AG04449 (cell line): ENCODE results near the gene RMDN2.

Experiments used
- CTCF ChIA-PET: fragments of 350-600 bp; formaldehyde crosslinking; extraction: SDS; loops from one replicate; lab custom pipeline; 2021; ENCODE audit warnings: antibody characterized with exemption; lab: Yijun Ruan, JAX
- POLR2A ChIA-PET: fragments of 400-600, 350-600 bp; formaldehyde crosslinking; extraction: SDS; loops from one replicate; lab custom pipeline; 2020; ENCODE audit warnings: antibody characterized with exemption, inconsistent platforms; lab: Yijun Ruan, JAX
- DNase-seq: peaks from one replicate; pipeline ENCODE4 v3.0.0-alpha.2; 2010; ENCODE audit warnings: low read depth, low spot score
- H3K4me3 ChIP-seq: 2 replicates; pipeline ENCODE4 v1.5.1; 2011; ENCODE audit warnings: low read depth, mild to moderate bottlenecking, control low read depth, low read length
- CTCF ChIP-seq: IDR thresholded peaks from one replicate; pipeline ENCODE4 v1.5.1; 2011; ENCODE audit warnings: mild to moderate bottlenecking, moderate library complexity, low read length, control low read depth, inconsistent platforms; ENCODE audit not compliant: insufficient read depth; ENCODE audit errors: missing control alignments

Gene RMDN2

GRCh38 chr2:37886745-37887144, 38.3 kb upstream of the RMDN2 start:
- ChIA-PET CTCF (interaction anchor here (1.2 to 26.1 kb wide), 6 partner anchors 11 to 544 kb away, joined by 4 to 400 read pairs (median 30); no protein-coding TSS in a partner anchor), POLR2A (no interaction called here)
- H3K4me3 ChIP-seq: no peak overlapping the region
- TF ChIP-seq CTCF: no peak
- peak; percentile 79 for DNase-seq

- no peak for TF ChIP-seq CTCF
- ChIA-PET CTCF (interaction anchor here (1.5 to 26.1 kb wide), 4 partner anchors 11 to 488 kb away, joined by 5 to 400 read pairs (median 67); no protein-coding TSS in a partner anchor), POLR2A (no interaction called here)
- DNase-seq: no peak
- H3K4me3 ChIP-seq: no peak overlapping the region
Measured at GRCh38 chr2:37887286-37887685, 37.8 kb upstream of the RMDN2 start.

- ChIA-PET CTCF (interaction anchor here (0.6 to 26.1 kb wide), 39 partner anchors 9 to 675 kb away, joined by 3 to 400 read pairs (median 4); no protein-coding TSS in a partner anchor), POLR2A (no interaction called here)
- no peak overlapping the region for H3K4me3 ChIP-seq
- TF ChIP-seq CTCF: peak; percentile 84
- DNase-seq: no peak
Measured at GRCh38 chr2:37890893-37891495, 34.1 kb upstream of the RMDN2 start.

- no peak overlapping the region for H3K4me3 ChIP-seq
- ChIA-PET CTCF (interaction anchor here (0.6 to 26.1 kb wide), 26 partner anchors 8 to 676 kb away, joined by 3 to 400 read pairs (median 4); no protein-coding TSS in a partner anchor), POLR2A (no interaction called here)
- no peak for DNase-seq
- no peak for TF ChIP-seq CTCF
Measured at GRCh38 chr2:37891846-37892435, 33.1 kb upstream of the RMDN2 start.

- POLR2A ChIA-PET: no interaction called here
- TF ChIP-seq CTCF: no peak
- no peak for DNase-seq
- no peak overlapping the region for H3K4me3 ChIP-seq
- CTCF ChIA-PET: interaction anchor here (0.6 to 26.1 kb wide), 3 partner anchors 493 to 569 kb away, joined by 3 to 400 read pairs (median 3); no protein-coding TSS in a partner anchor
Measured at GRCh38 chr2:37892436-37893114, 32.5 kb upstream of the RMDN2 start.

GRCh38 chr2:37893327-37893726, 31.8 kb upstream of the RMDN2 start:
- TF ChIP-seq CTCF: no peak
- POLR2A ChIA-PET: no interaction called here
- DNase-seq: no peak
- H3K4me3 ChIP-seq: no peak overlapping the region
- CTCF ChIA-PET: interaction anchor here (1.0 to 26.1 kb wide), 3 partner anchors 16 to 569 kb away, joined by 3 to 400 read pairs (median 10); no protein-coding TSS in a partner anchor
